ENCODE results near the gene TENM4.

- TF ChIP-seq NFRKB (IDR thresholded peaks at IDR 0.05), result no peak
- TF ChIP-seq FOXM1 (IDR thresholded peaks at IDR 0.05; ENCODE audit: borderline replicate concordance), result no peak
- no peak for TF ChIP-seq BHLHE40 (IDR thresholded peaks at IDR 0.05; ENCODE audit: borderline replicate concordance)
- no peak for TF ChIP-seq L3MBTL2 (conservative IDR thresholded peaks at IDR 0.05)
- no peak for TF ChIP-seq SUZ12 (IDR thresholded peaks at IDR 0.05)
Observed at GRCh38 chr11:78893996-78894395, 546.8 kb downstream of the TENM4 start.

Data from HEK293T (cell line).